Omental fat pad (tissue), 4 donors: Measurements from ENCODE around the gene ZNF552. TPM values are rescaled to one million over a fixed set of nuclear protein-coding genes. Genes with fewer than 3 reads are reported as not detected.
"Not testable (repeated sequence)": the region's sequence is repeated elsewhere in the genome, so short reads cannot be mapped to it uniquely, and the experiment has no call there.

ENCODE experiments used
- ATAC-seq: fragments of 150-250 bp; one replicate; pipeline ENCODE4 v1.9.1; 2016; ENCODE audit warnings: mild to moderate bottlenecking, moderate library complexity; ENCODE audit not compliant: low FRiP score
- DNase-seq: peaks from one replicate; pipeline ENCODE4 v3.0.0-alpha.2; 2019; ENCODE audit warnings: low spot score
- CTCF ChIP-seq, 3 donors: fragments of 450-650 bp; IDR thresholded peaks; one replicate each; pipeline ENCODE4 v1.5.1; 2016 to 2017; ENCODE audit warnings: antibody characterized with exemption in 3 of 3, mild to moderate bottlenecking in 3 of 3, moderate library complexity in 2 of 3
- total RNA-seq, 4 donors: library from RNA; depleted of rRNA; stranded (reverse); fragments of >200 nt; gene quantifications; one replicate each; pipeline ENCODE4 v1.1.0, GENCODE V29; 2016

Gene ZNF552
- total RNA-seq, 4 donors from 2014 or later = 5.7 to 17.3 (median 8.8) TPM

GRCh38 chr19:57830071-57830602 is 15.4 kb upstream of the ZNF552 start, which contains the start of gene ZNF587B:
ZNF587B (plus strand) TSS chr19:57830299; CDS start chr19:57830529, 230 bp downstream.
- DNase-seq = peak; percentile 60
- no peak for TF ChIP-seq CTCF (IDR thresholded peaks at IDR 0.05)
- ATAC-seq = peak; percentile 93

GRCh38 chr19:57829316-57829715 is 14.6 kb upstream of the ZNF552 start:
- DNase-seq (no peak), ATAC-seq (no peak)
- no peak for TF ChIP-seq CTCF (IDR thresholded peaks at IDR 0.05)

GRCh38 chr19:57825511-57825910 is 10.8 kb upstream of the ZNF552 start:
- no peak for ATAC-seq
- TF ChIP-seq CTCF (IDR thresholded peaks at IDR 0.05) = no peak
- no peak for DNase-seq

GRCh38 chr19:57823608-57824007 is 8.9 kb upstream of the ZNF552 start:
- ATAC-seq, DNase-seq: not testable (repeated sequence)

- not testable (repeated sequence) for ATAC-seq, DNase-seq
Measured at GRCh38 chr19:57823155-57823554, 8.4 kb upstream of the ZNF552 start.

GRCh38 chr19:57821501-57821900 is 6.8 kb upstream of the ZNF552 start:
- not testable (repeated sequence) for ATAC-seq, DNase-seq

GRCh38 chr19:57821095-57821494 is 6.4 kb upstream of the ZNF552 start:
- not testable (repeated sequence) for ATAC-seq, DNase-seq

- no peak for TF ChIP-seq CTCF (IDR thresholded peaks at IDR 0.05)
- DNase-seq = no peak
- ATAC-seq = no peak
Measured at GRCh38 chr19:57820599-57820998, 5.9 kb upstream of the ZNF552 start.

- ATAC-seq (peak; percentile 89), DNase-seq (peak; percentile 47)
- no peak for TF ChIP-seq CTCF (IDR thresholded peaks at IDR 0.05)
Measured at GRCh38 chr19:57819475-57820148, 4.9 kb upstream of the ZNF552 start.
